Psoas muscle (tissue), 8 donors: ENCODE data around the gene INF2. TPM values are rescaled to one million over a fixed set of nuclear protein-coding genes. Genes with fewer than 3 reads are reported as not detected.

Experiments used
- ATAC-seq, 4 donors: fragments of 200-7000 bp; cut with Tn5 transposase; one replicate each; pipeline ENCODE4 v1.9.1; 2020; ENCODE audit warnings: moderate library complexity in 3 of 4, mild to moderate bottlenecking in 2 of 4
- DNase-seq, 2 donors: peaks; one replicate each; pipeline ENCODE4 v3.0.0-alpha.2; 2020
- H3K27ac ChIP-seq: fragments of 200-600 bp; one replicate; pipeline ENCODE4 v1.8.0; 2022
- H3K27me3 ChIP-seq, 3 donors: fragments of 200-600 bp in 1 of 3; one replicate each; pipeline versions ENCODE4 v1.6.1 to v1.8.0; 2013 to 2022; ENCODE audit warnings: low read length in 2 of 3, mild to moderate bottlenecking in 2 of 3, moderate library complexity in 1 of 3; ENCODE audit not compliant: insufficient read depth in 3 of 3
- H3K36me3 ChIP-seq, 2 donors: fragments of 200-600 bp in 1 of 2; one replicate each; pipeline versions ENCODE4 v1.6.1 to v1.8.0; 2013 to 2022; ENCODE audit warnings: low read depth in 1 of 2, mild to moderate bottlenecking in 1 of 2, moderate library complexity in 1 of 2; ENCODE audit not compliant: insufficient read depth in 1 of 2
- H3K4me1 ChIP-seq: fragments of 200-600 bp; one replicate; pipeline ENCODE4 v1.8.0; 2022
- H3K4me3 ChIP-seq: fragments of 200-600 bp; one replicate; pipeline ENCODE4 v1.8.0; 2022; ENCODE audit warnings: mild to moderate bottlenecking
- H3K9me3 ChIP-seq: fragments of 200-600 bp; one replicate; pipeline ENCODE4 v1.8.0; 2022
- WGBS, 3 donors: extraction: QIAGEN DNeasy Blood & Tissue Kit; methylation state at CpG; one replicate each; pipeline versions ENCODE4 v1.1.6 to v1.1.7; 2013; 5-methylcytosine and 5-hydroxymethylcytosine counted together
- intact Hi-C, 2 donors: fragments of 100-400 bp; cut with DNase I; formaldehyde crosslinking; loops; one replicate each; pipeline versions ENCODE4 v1.11.0 to v1.14.2; 2022
- polyA plus RNA-seq, 3 donors: library from polyadenylated mRNA; stranded (reverse); fragments of 200-250 nt; gene quantifications; one replicate each; pipeline ENCODE4 v1.2.3, GENCODE V29; 2013
- total RNA-seq, 4 donors: library from RNA; stranded (reverse); fragmentation: NEBNext Ultra II Directional in 2 of 4; extraction: Animal tissue kit (Norgen Biotek cat#: 25700) in 2 of 4; gene quantifications; one replicate each; pipeline versions ENCODE4 v1.2.1 to v1.2.4, GENCODE V29; 2021 to 2023
- TF ChIP-seq, protein P1 (sequence below): fragments of 200-600 bp; IDR thresholded peaks from one replicate; pipeline ENCODE4 v1.8.0; 2022; ENCODE audit warnings: antibody characterized with exemption
- donor health status: healthy with polysubstance abuse.
- donor health status: DM: no; HTN: no; CAD: no; lungs with moderate emphysema.
- donor health status: Bipolar disorder and iron deficiency.
- donor health status: healthy.
- donor health status: DM: yes; HTN: yes; CAD: no.
- donor health status: DM: no; HTN: no; CAD: no.
- donor health status: DM: no; HTN: no; CAD: no.
- donor health status: DM: yes; HTN: yes; CAD: no.

INF2 gene
- total and polyA plus RNA-seq, 7 donors = 12.0 to 29.1 (median 21.6) TPM

DNA sequence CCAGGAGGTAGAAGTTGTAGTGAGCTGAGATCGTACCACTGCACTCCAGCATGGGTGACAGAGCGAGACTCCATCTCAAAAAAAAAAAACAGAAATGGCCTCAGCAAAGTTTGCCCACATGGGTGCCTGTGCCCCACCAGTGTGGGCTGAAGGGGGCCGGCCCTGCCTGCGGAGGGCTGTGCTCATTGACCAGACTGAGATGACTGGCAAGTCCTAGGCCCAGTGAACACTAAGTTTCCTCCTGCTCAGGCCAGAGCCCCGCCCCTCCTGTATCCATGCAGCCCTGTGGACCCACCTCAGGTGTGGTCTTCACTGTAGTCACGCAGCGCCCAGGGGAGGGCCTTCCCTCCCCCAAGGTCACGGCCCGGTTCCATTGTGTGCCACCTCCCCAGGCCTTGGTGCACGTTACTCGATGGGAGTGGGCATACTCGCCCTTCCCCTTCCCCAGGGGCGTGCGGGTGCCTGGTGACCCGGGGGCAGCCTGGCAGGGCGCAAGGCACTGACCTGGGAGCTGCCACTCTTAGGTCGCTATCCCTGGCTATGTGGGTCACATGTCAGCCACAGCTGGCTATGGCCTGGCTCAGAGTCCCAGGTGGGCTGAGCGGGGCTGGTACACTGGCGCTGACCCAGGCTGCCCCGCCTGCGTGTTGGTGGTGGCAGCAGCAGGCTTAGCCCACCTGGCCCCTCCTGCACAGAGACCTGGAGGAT lies 16.1 kb downstream of the INF2 start:
- H3K27ac ChIP-seq = no peak overlapping the region
- WGBS, 3 donors = 93 to 94% (median 93%) methylated on average over 21 of the region's 21 CpGs

DNA sequence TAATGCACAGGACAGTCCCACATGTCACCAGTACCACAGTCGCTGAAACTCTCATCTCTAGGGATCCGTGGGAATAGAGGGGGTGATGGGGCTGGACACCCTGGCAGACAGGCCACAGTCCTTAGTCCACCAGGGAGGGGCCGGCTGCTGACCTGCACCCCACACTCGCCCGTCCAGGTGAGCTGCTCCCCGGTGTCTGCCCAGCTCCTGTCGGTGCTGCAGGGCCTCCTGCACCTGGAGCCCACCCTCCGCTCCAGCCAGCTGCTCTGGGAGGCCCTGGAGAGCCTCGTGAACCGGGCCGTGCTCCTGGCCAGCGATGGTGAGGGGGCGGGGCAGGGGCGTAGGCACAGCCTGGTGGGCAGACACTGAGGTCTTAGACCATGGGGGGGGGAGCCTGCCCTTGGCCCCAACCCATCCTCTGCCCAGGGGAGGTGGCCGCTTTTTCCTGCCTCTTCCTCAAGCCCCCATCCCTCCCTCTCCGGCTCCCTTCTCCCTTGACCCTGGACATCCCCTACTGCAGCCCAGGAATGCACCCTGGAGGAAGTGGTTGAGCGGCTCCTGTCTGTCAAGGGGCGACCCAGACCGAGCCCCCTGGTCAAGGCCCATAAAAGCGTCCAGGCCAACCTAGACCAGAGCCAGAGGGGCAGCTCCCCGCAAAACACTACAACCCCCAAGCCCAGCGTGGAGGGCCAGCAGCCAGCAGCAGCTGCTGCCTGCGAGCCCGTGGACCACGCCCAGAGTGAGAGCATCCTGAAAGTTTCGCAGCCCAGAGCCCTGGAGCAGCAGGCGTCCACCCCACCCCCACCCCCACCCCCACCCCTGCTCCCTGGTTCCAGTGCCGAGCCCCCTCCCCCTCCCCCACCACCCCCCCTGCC lies 17.6 kb downstream of the INF2 start:
- no peak for ATAC-seq
- 44 to 51% (median 45%) methylated on average over 18 to 28 of the region's 28 CpGs for WGBS, 3 donors
- no peaks in the 10 kb centered on the region for H3K4me1 ChIP-seq
- intact Hi-C loops = loop anchor here in 1 of 2 donors (5.0 kb wide), 1 partner anchor 570 kb away; the partner anchor contains the start of gene KIF26A
- no peak overlapping the region for H3K27ac ChIP-seq
- no peak for DNase-seq
- H3K36me3 ChIP-seq = peaks cover 0 to 49% of the 10 kb centered on the region in 2 donors
- TF ChIP-seq, protein P1, sequence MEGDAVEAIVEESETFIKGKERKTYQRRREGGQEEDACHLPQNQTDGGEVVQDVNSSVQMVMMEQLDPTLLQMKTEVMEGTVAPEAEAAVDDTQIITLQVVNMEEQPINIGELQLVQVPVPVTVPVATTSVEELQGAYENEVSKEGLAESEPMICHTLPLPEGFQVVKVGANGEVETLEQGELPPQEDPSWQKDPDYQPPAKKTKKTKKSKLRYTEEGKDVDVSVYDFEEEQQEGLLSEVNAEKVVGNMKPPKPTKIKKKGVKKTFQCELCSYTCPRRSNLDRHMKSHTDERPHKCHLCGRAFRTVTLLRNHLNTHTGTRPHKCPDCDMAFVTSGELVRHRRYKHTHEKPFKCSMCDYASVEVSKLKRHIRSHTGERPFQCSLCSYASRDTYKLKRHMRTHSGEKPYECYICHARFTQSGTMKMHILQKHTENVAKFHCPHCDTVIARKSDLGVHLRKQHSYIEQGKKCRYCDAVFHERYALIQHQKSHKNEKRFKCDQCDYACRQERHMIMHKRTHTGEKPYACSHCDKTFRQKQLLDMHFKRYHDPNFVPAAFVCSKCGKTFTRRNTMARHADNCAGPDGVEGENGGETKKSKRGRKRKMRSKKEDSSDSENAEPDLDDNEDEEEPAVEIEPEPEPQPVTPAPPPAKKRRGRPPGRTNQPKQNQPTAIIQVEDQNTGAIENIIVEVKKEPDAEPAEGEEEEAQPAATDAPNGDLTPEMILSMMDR = no peak
- H3K27me3 ChIP-seq = no peaks in the 10 kb centered on the region
- no peak overlapping the region for H3K4me3 ChIP-seq
- no peaks in the 10 kb centered on the region for H3K9me3 ChIP-seq

More for the DNA sequence above, 16.1 kb downstream of the INF2 start:
- ATAC-seq (no peak), DNase-seq (no peak)
- Histone ChIP-seq H3K9me3 (no peaks in the 10 kb centered on the region), H3K27me3 (no peaks in the 10 kb centered on the region), H3K4me1 (no peaks in the 10 kb centered on the region), H3K36me3 (peaks cover 0 to 42% of the 10 kb centered on the region in 2 donors), H3K4me3 (no peak overlapping the region)
- intact Hi-C loops = loop anchor here in 1 of 2 donors (5.0 kb wide), 1 partner anchor 568 kb away; the partner anchor contains the start of gene KIF26A
- TF ChIP-seq, protein P1 = no peak

DNA sequence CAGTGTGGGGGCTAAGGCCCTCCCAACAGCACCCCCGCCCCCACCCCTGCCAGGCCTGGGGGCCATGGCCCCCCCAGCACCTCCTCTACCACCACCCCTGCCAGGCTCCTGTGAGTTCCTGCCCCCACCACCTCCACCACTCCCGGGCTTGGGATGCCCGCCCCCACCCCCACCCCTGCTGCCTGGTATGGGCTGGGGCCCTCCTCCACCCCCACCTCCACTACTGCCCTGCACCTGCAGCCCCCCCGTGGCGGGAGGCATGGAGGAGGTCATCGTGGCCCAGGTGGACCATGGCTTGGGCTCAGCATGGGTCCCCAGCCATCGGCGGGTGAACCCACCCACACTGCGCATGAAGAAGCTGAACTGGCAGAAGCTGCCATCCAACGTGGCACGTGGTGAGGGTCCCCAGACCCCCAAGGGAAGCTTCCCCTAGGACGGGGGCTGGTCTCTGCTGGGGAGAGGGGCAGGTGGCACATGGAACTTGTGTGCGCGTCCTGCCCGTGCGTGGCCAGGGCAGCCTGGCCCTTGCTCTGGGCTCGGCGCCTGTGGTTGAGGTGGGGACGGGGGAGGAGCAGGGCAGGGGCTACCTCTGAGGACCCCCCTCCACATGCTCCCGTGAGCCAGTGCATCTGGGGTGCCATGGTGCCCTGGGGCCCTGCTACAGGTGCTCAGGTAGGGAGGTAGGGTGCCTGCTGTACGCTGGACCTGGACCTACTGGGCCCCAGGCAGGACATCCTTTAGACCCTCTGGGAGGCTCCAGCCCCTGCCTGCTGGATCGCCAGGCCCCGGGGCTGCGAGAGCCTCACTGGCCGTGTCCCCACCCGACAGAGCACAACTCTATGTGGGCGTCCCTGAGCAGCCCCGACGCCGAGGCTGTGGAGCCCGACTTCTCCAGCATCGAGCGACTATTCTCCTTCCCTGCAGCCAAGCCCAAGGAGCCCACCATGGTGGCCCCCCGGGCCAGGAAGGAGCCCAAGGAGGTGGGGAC lies 18.5 kb downstream of the INF2 start:
- Histone ChIP-seq H3K27ac (no peak overlapping the region), H3K9me3 (no peaks in the 10 kb centered on the region), H3K4me3 (no peak overlapping the region), H3K36me3 (peaks cover 0 to 57% of the 10 kb centered on the region in 2 donors), H3K27me3 (no peaks in the 10 kb centered on the region), H3K4me1 (no peaks in the 10 kb centered on the region)
- DNase-seq (no peak), ATAC-seq (peak in 2 of 4 donors; percentile 8 to 17)
- WGBS, 3 donors = 49 to 59% (median 51%) methylated on average over 24 to 34 of the region's 34 CpGs
- intact Hi-C loops = loop anchor here (1.0 to 5.0 kb wide), 3 partner anchors 57 to 571 kb away; partner anchors contain the start of gene KIF26A (in 1 of the 2)
- TF ChIP-seq, protein P1 = no peak

DNA sequence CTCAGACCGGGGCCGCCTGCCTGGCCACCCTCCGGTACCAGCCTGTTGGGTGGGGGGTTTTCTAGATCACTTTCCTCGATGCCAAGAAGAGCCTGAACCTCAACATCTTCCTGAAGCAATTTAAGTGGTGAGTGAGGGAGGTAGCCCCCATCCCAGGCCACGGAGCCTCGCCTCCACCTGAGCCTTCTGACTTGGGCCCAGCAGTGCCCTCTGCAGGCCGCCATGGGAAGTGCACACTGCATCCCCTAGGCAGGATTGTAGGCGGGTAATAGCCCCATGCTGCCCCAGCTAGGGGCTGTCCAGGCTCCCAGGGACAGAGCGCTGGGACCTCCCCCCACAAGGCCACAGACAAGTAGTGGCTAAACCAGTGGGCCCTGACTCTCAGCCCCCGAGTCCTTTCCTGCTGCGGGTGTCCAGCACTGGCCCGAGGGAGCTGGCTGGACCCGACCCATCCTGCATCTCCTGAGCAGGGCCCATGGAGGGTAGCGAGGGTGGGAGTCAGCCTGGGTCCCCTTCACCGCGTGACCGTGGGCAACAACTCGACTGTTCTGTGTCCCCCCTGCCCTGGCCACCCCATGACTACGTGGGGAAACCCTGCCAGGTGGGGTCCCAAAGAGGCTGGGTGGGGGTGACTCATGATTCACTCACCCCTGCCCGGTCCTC lies 19.3 kb downstream of the INF2 start:
- no peak overlapping the region for H3K4me3 ChIP-seq
- H3K27me3 ChIP-seq = no peaks in the 10 kb centered on the region
- ATAC-seq (peak; percentile 80 to 88 (median 84)), DNase-seq (peak; percentile 72 to 85)
- peaks cover 0 to 57% of the 10 kb centered on the region in 2 donors for H3K36me3 ChIP-seq
- H3K9me3 ChIP-seq = no peaks in the 10 kb centered on the region
- WGBS, 3 donors = 47 to 51% (median 49%) methylated on average over 20 of the region's 20 CpGs
- H3K4me1 ChIP-seq = no peaks in the 10 kb centered on the region
- intact Hi-C loops = loop anchor here (1.0 to 5.0 kb wide), 3 partner anchors 58 to 571 kb away; partner anchors contain the start of gene KIF26A (in 1 of the 2)
- TF ChIP-seq, protein P1 = peak; percentile 99
- H3K27ac ChIP-seq = no peak overlapping the region
